ENCODE results near the gene ZNF827. TPM values are rescaled to one million over a fixed set of nuclear protein-coding genes. Genes with fewer than 3 reads are reported as not detected.

The ZNF827 gene
- total RNA-seq, 1 experiment from 2014 or later, result 29.4 TPM

DNA sequence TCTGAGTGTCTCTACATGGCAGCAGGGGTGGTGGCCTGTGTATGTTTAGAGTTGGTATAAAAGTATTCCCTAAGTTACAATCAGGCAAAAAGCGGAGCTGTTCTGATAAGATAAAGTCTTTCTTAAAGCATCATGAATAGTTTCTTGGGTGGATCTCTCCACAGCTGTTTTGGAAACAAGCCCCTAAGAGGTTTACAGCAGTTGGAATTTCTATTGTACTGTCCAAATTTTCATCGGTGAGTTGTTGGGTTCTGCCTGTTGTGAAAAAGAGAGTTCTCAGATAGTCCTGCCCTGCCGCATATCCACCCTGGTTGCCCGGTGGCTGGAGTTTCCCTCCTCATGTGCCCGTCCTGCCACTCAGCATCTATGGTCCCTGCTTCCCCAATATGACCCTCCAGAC is 208.6 kb downstream of the ZNF827 start:
- no peak overlapping the region for H2BK5ac ChIP-seq (ENCODE audit: insufficient read length, low read length)
- H2AK5ac ChIP-seq (ENCODE audit: insufficient read length, low read length), result no peak overlapping the region
- H3K18ac ChIP-seq (ENCODE audit: insufficient read length, low read depth, low read length), result no peak overlapping the region
- Mint-ChIP-seq H3K27me3 (ENCODE audit: low read depth) (no peaks in the 10 kb centered on the region; the same call in 1 of the 2 replicates), H3K9me3 (no peaks in the 10 kb centered on the region; a peak in 1 of 5 replicates), H3K27ac (peak overlapping the region in 2 of 3 experiments; percentile 25 to 61; a peak in 1 of 7 replicates), H3K36me3 (ENCODE audit: insufficient read depth in 1 of 3, low read depth in 3 of 3) (peaks cover 0 to 9% (median 3%) of the 10 kb centered on the region in 3 experiments; a peak in 2 of 7 replicates), H3K4me1 (peaks cover 28% of the 10 kb centered on the region in 2 experiments), H3K4me3 (no peak overlapping the region)
- no peak overlapping the region for H4K91ac ChIP-seq (ENCODE audit: insufficient read length, low read depth, low read length)
- no peak overlapping the region for H3K4me2 ChIP-seq (ENCODE audit: insufficient read depth, insufficient read length, low read length)
- H4K8ac ChIP-seq (replicated peaks; ENCODE audit: insufficient read length, low read depth, low read length), result no peak overlapping the region
- H2AFZ ChIP-seq (ENCODE audit: low read length), result no peak overlapping the region
- H3K27me3 ChIP-seq (ENCODE audit: insufficient read depth, low read length), result no peaks in the 10 kb centered on the region; the same call in 1 of the 2 replicates
- no peaks in the 10 kb centered on the region for H3K79me2 ChIP-seq (ENCODE audit: insufficient read depth, low read length)
- no peaks in the 10 kb centered on the region for H3K79me1 ChIP-seq (ENCODE audit: insufficient read depth, low read depth, low read length, poor library complexity, severe bottlenecking)
- no peak overlapping the region for H2BK120ac ChIP-seq (ENCODE audit: low read depth, low read length, poor library complexity, severe bottlenecking)
- TF ChIP-seq, protein P1, sequence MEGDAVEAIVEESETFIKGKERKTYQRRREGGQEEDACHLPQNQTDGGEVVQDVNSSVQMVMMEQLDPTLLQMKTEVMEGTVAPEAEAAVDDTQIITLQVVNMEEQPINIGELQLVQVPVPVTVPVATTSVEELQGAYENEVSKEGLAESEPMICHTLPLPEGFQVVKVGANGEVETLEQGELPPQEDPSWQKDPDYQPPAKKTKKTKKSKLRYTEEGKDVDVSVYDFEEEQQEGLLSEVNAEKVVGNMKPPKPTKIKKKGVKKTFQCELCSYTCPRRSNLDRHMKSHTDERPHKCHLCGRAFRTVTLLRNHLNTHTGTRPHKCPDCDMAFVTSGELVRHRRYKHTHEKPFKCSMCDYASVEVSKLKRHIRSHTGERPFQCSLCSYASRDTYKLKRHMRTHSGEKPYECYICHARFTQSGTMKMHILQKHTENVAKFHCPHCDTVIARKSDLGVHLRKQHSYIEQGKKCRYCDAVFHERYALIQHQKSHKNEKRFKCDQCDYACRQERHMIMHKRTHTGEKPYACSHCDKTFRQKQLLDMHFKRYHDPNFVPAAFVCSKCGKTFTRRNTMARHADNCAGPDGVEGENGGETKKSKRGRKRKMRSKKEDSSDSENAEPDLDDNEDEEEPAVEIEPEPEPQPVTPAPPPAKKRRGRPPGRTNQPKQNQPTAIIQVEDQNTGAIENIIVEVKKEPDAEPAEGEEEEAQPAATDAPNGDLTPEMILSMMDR (conservative IDR thresholded peaks at IDR 0.05), result no peak
- H2BK20ac ChIP-seq (ENCODE audit: low read depth, low read length, poor library complexity, severe bottlenecking), result no peak overlapping the region
- WGBS (ENCODE audit: extremely low coverage, insufficient read length, low lambda C conversion rate), result no CpG with 5 or more reads among the region's 5 CpGs
- H3K4me1 ChIP-seq (ENCODE audit: insufficient read depth, low read length), result peaks cover 5% of the 10 kb centered on the region
- no peak overlapping the region for H3K4ac ChIP-seq (ENCODE audit: low read depth, low read length)
- H2BK15ac ChIP-seq (ENCODE audit: low read depth, low read length), result no peak overlapping the region
- no peaks in the 10 kb centered on the region for H3K9me3 ChIP-seq (ENCODE audit: control insufficient read depth, low read depth, low read length)
- DNase-seq, result no peak
- H3K56ac ChIP-seq (ENCODE audit: insufficient read length, low read depth, low read length), result no peak overlapping the region
- H4K5ac ChIP-seq (ENCODE audit: insufficient read length, low read depth, low read length), result no peak overlapping the region
- H4K20me1 ChIP-seq (ENCODE audit: control insufficient read depth, insufficient read depth, insufficient read length), result no peaks in the 10 kb centered on the region
- no peak overlapping the region for H3K9ac ChIP-seq (ENCODE audit: extremely low read depth, insufficient read length, low read length)
- no peak overlapping the region for H3K23ac ChIP-seq (ENCODE audit: insufficient read length, low read depth, low read length)
- H3T11ph ChIP-seq (ENCODE audit: low read length), result no peak overlapping the region
- no peak overlapping the region for H2BK12ac ChIP-seq (ENCODE audit: insufficient read length, low read depth, low read length)
- H3K27ac ChIP-seq (ENCODE audit: insufficient read length, low read depth, low read length), result no peak overlapping the region
- H3K23me2 ChIP-seq (ENCODE audit: insufficient read length, low read depth, low read length, poor library complexity, severe bottlenecking), result no peaks in the 10 kb centered on the region
- H3K14ac ChIP-seq (ENCODE audit: insufficient read depth, low read length), result no peak overlapping the region

Measured in H9 (cell line).